HG03378 (cell line): ENCODE data around the gene BAK1.

Source experiments
- ATAC-seq: cut with Tn5 transposase; IDR thresholded peaks from one replicate; pipeline ENCODE4 v1.9.1; 2021; ENCODE audit warnings: mild to moderate bottlenecking, moderate library complexity; ENCODE audit not compliant: unreplicated experiment

Gene BAK1

DNA sequence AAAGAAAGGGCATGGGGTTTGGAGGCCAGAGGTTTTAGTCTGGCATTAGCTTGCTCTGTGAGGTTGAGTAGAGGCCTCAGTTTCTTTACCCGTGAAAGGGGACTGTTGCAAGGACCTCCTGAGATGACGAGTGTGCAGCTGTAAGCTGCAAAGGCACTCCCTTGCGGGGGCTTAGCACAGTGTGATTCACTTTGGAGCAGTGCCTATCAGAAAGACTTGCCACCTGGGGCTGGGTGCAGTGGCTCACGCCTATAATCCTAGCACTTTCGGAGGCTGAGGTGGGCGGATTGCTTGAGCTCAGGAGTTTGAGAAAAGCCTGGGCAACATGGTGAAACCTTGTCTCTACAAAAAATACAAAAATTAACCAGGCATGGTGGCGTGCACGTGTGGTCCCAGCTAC lies 7.5 kb upstream of the BAK1 start:
- no peak for ATAC-seq

GRCh38 chr6:33586108-33586640 lies 6.1 kb upstream of the BAK1 start:
- no peak for ATAC-seq

- ATAC-seq, result peak; percentile 52
Measured at GRCh38 chr6:33585403-33586107, 5.5 kb upstream of the BAK1 start.

DNA sequence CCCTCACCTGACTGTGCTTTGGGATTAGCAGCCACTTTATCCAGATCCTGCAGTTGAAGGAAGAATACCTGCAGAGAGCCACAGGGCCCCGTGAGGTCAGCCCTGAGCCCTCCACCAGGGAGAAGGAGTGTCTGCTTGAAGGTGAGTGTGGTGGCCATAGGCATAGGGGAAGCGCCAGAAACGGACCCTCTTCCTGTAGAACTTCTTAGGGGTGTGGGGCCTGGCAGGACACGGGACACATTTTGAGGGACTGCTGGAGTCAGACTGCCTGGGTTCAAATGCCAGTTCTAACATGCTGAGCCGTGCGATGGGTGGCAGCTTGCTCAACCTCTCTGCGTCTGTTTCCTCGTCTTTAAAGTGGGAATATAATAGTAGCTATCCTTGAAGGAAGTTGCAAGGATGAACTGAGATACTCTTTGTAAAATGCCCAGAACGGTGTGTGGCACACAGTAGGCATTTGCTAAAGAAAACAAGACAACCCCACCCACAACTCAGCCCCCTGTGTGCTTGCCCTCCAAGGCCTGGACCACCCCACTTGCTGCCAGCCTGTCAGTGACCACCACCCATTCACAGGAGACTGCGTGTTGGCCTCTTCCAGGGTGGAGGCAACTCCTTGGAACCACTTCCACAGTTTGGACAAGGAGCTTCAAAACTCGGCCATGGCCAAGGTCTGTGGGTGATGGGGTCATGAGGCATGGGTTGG lies 4.8 kb upstream of the BAK1 start:
- ATAC-seq, result no peak

- ATAC-seq, result no peak
Measured at GRCh38 chr6:33583591-33584155, 3.6 kb upstream of the BAK1 start.

DNA sequence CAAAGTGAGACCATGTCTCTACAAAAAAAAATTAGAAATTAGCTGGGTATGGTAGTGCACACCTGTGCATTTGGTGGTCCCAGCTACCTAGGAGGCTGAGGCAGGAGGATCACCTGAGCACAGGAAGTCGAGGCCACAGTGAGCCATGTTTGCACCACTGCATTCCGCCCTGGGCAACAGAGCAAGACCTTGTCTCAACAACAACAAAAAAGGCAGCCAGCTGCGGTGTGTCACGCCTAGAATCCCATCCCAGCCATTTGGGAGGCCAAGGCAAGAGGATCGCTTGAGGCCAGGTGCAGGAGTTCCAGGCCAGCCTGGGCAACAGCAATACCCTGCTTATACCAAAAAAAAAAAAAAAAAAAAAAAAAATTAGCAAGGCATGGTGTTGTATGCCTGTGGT lies 1.1 kb upstream of the BAK1 start:
- ATAC-seq, result no peak

GRCh38 chr6:33578588-33579011 lies 1.5 kb downstream of the BAK1 start:
- ATAC-seq, result no peak

DNA sequence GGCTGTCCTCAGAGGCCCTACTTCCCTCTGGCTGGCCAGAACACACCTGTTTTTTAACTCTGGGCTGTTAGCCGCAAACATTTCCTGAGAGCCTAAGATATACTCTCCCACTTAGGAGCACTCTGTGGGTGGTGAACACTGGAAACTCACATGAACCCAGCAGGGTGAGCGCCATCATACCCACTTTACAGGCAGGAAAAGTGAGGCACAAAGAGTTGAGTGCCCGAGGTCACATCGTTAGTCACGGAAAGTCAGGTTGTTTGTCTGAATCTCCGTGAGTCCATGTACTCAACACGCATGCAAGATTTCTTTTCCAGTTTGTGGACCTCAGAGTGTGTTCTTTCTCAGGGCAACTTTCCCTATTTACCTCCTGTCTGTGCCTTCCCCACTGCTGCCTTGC lies 1.9 kb downstream of the BAK1 start:
- ATAC-seq, result no peak

GRCh38 chr6:33577718-33578117 lies 2.4 kb downstream of the BAK1 start:
- no peak for ATAC-seq

- no peak for ATAC-seq
Measured at GRCh38 chr6:33577106-33577535, 3.0 kb downstream of the BAK1 start.

- no peak for ATAC-seq
Measured at GRCh38 chr6:33576668-33577067, 3.4 kb downstream of the BAK1 start.

GRCh38 chr6:33575211-33575610 lies 4.9 kb downstream of the BAK1 start:
- ATAC-seq, result no peak

DNA sequence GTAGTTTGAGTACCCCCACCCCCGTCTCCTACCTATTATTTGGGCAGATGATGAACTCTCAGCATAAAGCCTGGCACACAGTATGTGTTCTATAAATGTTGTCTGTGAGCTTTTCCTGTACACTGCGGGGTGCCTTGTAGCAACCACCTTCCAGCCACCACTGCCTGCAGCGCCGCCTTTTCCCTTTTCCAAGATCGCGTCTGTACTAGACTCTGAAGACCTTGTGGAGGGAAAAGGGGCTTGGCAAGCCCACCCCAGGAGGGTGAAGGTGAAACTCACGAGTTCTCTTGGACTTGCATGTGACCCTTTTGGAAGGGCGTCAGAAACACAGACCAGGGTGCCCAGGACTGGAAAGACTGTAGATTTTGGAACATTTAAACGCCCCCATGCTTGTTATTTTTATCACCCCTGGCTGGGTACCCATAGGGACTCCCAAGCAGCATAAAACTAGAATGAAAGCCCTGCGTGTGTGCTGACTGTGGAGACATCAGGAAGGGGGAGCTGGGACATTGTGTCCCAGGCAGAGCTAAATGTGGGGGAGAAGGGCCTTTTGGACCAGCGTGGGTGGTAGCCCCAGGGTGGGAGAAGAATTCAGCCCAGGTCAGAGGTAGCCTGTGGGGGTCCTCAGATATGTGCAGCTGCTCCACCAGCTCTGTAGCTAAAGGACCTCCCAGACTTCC lies 8.3 kb downstream of the BAK1 start:
- ATAC-seq, result no peak

DNA sequence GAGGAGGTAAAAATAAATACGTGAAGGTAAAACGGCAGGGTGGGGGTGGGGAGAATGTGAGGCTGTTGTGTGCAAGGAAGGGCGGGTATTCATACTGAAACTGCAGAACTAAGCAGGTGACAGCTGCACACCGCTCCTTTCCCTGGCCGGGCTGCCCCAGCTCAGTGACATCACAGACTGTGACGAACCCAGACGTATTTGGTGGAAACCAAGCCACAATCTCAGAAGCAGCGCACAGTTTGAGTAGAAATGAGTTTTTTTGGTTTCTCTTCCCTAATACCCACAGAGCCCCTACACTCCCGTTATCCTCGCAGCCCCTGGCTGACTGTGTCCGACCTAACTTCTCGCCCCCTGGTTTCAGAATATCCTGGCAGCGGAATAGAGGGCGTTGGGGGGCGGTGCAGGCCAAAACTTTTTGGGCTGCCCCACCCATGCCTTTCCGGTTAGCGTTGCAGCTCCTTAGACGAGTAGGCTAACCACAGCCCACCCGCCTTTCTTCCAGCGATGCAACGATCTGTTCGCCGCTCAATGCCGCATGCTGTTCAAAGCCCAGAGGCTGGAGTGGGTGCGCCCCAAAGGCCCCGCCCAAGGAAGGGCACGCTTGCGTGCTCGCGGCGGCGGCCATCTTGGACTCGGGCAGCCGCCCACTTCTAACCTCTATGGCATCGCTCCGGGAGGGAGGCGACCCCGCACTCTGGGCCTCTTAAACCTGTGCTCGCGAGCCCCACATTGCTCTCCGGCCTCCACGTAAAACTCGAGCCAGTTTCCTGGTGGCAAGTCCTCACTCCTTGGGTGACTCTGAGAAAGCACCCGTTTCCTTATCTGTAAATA lies 9.1 kb downstream of the BAK1 start:
- ATAC-seq, result peak; percentile 72

DNA sequence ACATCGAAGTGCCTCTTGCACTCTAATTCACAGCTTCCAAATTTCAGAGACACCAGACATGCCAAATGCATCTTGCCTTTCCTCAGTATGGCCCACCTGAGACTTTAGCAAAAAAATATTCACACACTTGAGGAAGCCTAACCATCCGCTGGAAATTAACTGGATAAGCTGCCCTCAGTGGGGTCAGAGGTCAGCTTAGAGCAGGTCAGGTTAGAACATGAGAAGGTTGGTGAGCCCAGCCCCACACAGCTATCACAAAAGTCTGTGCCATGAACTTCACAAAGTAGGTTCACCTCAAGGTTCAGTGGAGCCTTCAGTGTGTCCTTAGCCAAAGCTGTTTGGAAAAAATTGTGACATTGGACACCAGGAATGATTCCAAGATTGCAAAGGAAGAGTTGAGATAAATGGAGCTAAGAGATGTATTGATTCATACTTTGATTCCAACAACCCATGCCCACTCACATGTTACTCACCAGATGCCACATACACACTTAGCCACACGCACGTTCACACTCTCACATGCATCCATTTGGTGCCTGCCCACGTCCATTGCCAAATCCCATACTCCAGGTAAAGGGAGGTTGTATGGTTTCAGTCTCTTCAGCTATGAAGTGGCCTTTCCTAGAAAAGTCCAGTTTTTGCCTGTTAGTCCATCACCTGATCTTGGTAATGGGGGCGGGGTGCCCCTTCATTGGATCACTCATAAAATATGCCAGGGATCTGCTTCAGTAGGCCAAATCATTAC lies 11.1 kb downstream of the BAK1 start:
- ATAC-seq, result no peak

- no peak for ATAC-seq
Measured at GRCh38 chr6:33567836-33568235, 12.2 kb downstream of the BAK1 start.

DNA sequence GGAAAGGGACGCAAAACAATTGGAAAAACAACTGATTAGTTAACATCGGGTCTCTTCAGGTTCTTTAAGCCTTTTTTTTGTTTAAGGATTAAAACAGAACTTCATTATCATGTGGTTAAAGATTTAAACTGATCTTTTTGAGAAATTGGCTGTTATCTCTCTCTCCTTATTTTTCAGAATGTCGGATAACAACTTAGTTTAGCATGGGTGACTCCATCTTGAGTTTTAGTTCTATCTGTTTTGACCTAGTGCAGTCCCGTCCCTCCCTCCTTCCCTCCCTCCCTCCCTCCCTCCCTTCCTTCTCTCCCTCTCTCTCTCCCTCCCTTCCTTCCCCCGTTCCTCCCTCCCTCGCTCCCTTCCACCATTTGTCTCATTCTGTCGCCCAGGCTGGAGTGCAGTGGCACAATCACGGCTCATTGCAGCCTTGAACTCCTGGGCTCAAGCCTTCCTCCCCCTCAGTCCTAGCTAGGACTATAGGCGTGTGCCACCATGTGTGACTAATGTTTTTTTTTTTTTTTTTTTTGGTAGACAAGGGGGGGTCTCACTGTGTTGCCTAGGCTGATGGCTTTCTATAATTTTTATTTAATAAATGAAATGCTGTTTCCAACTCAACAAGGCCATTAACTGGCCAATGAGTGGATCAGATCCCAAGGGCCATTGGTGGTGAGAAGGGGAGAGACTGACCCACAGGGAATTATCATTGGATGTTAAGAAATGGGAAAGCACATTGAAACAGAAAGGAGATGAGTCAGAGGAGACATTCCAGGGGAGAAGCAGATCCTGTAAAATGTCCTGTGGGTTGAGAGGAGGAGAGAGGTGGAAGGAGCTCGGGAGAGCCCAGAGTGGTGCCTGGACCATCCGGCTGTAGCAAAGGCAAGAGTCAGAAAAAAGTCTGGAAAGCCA lies 13.6 kb downstream of the BAK1 start:
- ATAC-seq, result no peak

DNA sequence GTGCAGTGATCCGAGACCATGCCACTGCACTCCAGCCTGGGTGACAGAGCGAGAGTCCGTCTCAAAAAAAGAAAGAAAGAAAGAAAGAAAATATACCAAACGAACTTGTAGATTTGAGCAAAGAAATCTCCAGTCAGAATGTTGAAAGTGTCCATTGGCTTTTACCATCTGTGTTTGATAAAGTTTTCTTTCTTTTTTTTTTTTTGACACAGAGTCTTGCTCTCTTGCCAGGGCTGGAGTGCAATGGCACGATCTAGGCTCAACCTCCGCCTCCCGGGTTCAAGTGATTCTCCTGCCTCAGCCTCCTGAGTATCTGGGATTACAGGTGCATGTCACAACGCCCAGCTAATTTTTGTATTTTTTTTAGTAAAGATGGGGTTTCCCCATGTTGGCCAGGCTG lies 21.3 kb downstream of the BAK1 start:
- ATAC-seq, result no peak

DNA sequence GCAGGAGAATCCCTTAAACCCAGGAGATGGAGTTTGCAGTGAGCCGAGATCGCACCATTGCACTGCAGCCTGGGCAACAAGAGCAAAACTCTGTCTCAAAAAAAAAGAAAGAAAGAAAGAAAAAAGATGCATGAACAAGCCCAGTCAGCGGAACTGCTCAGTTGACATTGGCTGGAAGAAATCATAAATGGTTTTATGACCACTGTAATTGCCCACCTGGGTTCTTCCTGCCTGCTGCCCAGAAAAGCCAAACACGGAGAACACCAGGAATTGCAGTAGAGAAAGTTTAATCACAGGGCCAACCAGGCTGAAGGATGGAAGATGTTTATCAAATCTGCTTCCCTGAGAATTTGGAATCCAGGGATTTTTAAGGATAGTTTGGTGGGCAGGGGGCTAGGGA lies 22.7 kb downstream of the BAK1 start:
- ATAC-seq, result no peak
